Liver (tissue), 9 donors: ENCODE measurements around the gene PRPF6. TPM values are rescaled to one million over a fixed set of nuclear protein-coding genes. Genes with fewer than 3 reads are reported as not detected.

ENCODE experiments used
- DNase-seq: peaks from one replicate; pipeline ENCODE4 v3.0.0-alpha.2; 2017; ENCODE audit warnings: low spot score
- H3K27ac ChIP-seq, 2 donors: one replicate each; pipeline ENCODE4 v1.7.0; 2013; ENCODE audit warnings: inconsistent platforms in 2 of 2, low read length in 2 of 2, control low read depth in 1 of 2, low read depth in 1 of 2, mild to moderate bottlenecking in 1 of 2
- H3K27me3 ChIP-seq, 4 donors: one replicate each; pipeline versions ENCODE4 v1.6.1 to v1.7.0; 2013; ENCODE audit warnings: low read length in 3 of 4, inconsistent platforms in 1 of 4, mild to moderate bottlenecking in 1 of 4, moderate library complexity in 1 of 4; ENCODE audit not compliant: control insufficient read depth in 4 of 4, insufficient read depth in 4 of 4
- H3K36me3 ChIP-seq, 4 donors: one replicate each; pipeline versions ENCODE4 v1.6.1 to v1.7.0; 2013; ENCODE audit warnings: low read length in 3 of 4, mild to moderate bottlenecking in 3 of 4, low read depth in 1 of 4, moderate library complexity in 1 of 4; ENCODE audit not compliant: control insufficient read depth in 4 of 4, insufficient read depth in 3 of 4
- H3K4me1 ChIP-seq, 4 donors: one replicate each; pipeline versions ENCODE4 v1.6.1 to v1.7.0; 2013; ENCODE audit warnings: low read length in 3 of 4, mild to moderate bottlenecking in 3 of 4, moderate library complexity in 1 of 4; ENCODE audit not compliant: control insufficient read depth in 4 of 4, insufficient read depth in 4 of 4
- H3K4me3 ChIP-seq, 3 donors: one replicate each; pipeline versions ENCODE4 v1.6.1 to v1.7.0; 2013; ENCODE audit warnings: low read length in 3 of 3, control low read depth in 1 of 3, low read depth in 1 of 3, mild to moderate bottlenecking in 1 of 3
- H3K9ac ChIP-seq, 2 donors: one replicate each; pipeline ENCODE4 v1.7.0; 2013; ENCODE audit warnings: low read length in 2 of 2, mild to moderate bottlenecking in 2 of 2, moderate library complexity in 2 of 2, control low read depth in 1 of 2, low read depth in 1 of 2
- H3K9me3 ChIP-seq, 4 donors: one replicate each; pipeline versions ENCODE4 v1.6.1 to v1.7.0; 2013; ENCODE audit warnings: low read length in 3 of 4; ENCODE audit not compliant: control insufficient read depth in 4 of 4
- ATF3 ChIP-seq: IDR thresholded peaks from 2 replicates; pipeline ENCODE4 v1.6.1; 2016; ENCODE audit warnings: antibody characterized with exemption
- CTCF ChIP-seq: fragments of 150-350 bp; IDR thresholded peaks from 2 replicates; pipeline ENCODE4 v1.5.1; 2017; ENCODE audit warnings: improper control_type of control experiment, low read depth, low read length; ENCODE audit not compliant: missing input control
- EGR1 ChIP-seq, 2 donors: IDR thresholded peaks; 2 replicates each; pipeline ENCODE4 v1.6.1; 2016 to 2018; ENCODE audit warnings: antibody characterized with exemption in 2 of 2, low read depth in 2 of 2
- HNF4G ChIP-seq: IDR thresholded peaks from 2 replicates; pipeline ENCODE4 v1.6.1; 2016; ENCODE audit warnings: antibody characterized with exemption
- MAX ChIP-seq: IDR thresholded peaks from 2 replicates; pipeline ENCODE4 v1.6.1; 2016; ENCODE audit warnings: antibody characterized with exemption
- NR2F2 ChIP-seq: IDR thresholded peaks from 2 replicates; pipeline ENCODE4 v1.6.1; 2016; ENCODE audit warnings: antibody characterized with exemption
- REST ChIP-seq: IDR thresholded peaks from 2 replicates; pipeline ENCODE4 v1.6.1; 2016; ENCODE audit warnings: antibody characterized with exemption, mild to moderate bottlenecking
- YY1 ChIP-seq: IDR thresholded peaks from 2 replicates; pipeline ENCODE4 v1.6.1; 2016; ENCODE audit warnings: antibody characterized with exemption, mild to moderate bottlenecking
- ZBTB33 ChIP-seq: IDR thresholded peaks from 2 replicates; pipeline ENCODE4 v1.6.1; 2016; ENCODE audit warnings: antibody characterized with exemption
- WGBS: extraction: QIAGEN DNeasy Blood & Tissue Kit; methylation state at CpG from one replicate; pipeline ENCODE4 v1.1.7; 2013; 5-methylcytosine and 5-hydroxymethylcytosine counted together
- polyA plus RNA-seq, 2 donors: library from polyadenylated mRNA; stranded (reverse) in 1 of 2; unstranded in 1 of 2; fragments of 200-250 nt in 1 of 2; fragments of >200 nt in 1 of 2; fragmentation: Nextera tagmentation in 1 of 2; extraction: Ambion mirVana in 1 of 2; gene quantifications; one replicate each; pipeline versions ENCODE4 v1.2.1 to v1.2.3, GENCODE V29; 2013 to 2015
- total RNA-seq, 2 donors: library from RNA; depleted of rRNA; stranded (reverse); fragments of >200 nt; gene quantifications; one replicate each; pipeline ENCODE4 v1.2.3, GENCODE V29; 2014
- donor health status: healthy.
- donor health status: healthy.
- donor health status: healthy.
- donor health status: healthy.
- donor health status: healthy.

Gene PRPF6
- total and polyA plus RNA-seq, 4 donors = 16.3 to 24.9 (median 23.1) TPM

GRCh38 chr20:63943808-63944077, 37.2 kb upstream of the PRPF6 start:
- H3K27ac ChIP-seq = no peak overlapping the region
- no peak overlapping the region for H3K4me3 ChIP-seq
- H3K36me3 ChIP-seq = peaks cover 16 to 49% (median 21%) of the 10 kb centered on the region in 4 donors

More at GRCh38 chr20:63943808-63944077, 37.2 kb upstream of the PRPF6 start:
- Histone ChIP-seq H3K9ac (no peak overlapping the region), H3K4me1 (peaks cover 4 to 16% (median 12%) of the 10 kb centered on the region in 4 donors), H3K9me3 (no peaks in the 10 kb centered on the region), H3K27me3 (no peaks in the 10 kb centered on the region)
- no peak for DNase-seq
- WGBS = 98% methylated on average over 3 of the region's 3 CpGs
- TF ChIP-seq YY1 (no peak), REST (no peak), MAX (no peak), ATF3 (no peak), EGR1 (IDR thresholded peaks at IDR 0.05; ENCODE audit: low read depth in 2 of 2) (no peak), ZBTB33 (no peak), NR2F2 (no peak), HNF4G (no peak), CTCF (no peak)
